Measurements from ENCODE around the gene DQX1. TPM values are rescaled to one million over a fixed set of nuclear protein-coding genes. Genes with fewer than 3 reads are reported as not detected.
A peak's percentile ranks its signal among the peaks of the same experiment; 100 is the strongest.

Gene DQX1
- total and polyA plus RNA-seq, 9 of the 15 experiments (the other 6 are each of a cell fraction or from before 2014, with no cell fraction given): 0.04 to 0.38 (median 0.18) TPM; not detected in 1

DNA sequence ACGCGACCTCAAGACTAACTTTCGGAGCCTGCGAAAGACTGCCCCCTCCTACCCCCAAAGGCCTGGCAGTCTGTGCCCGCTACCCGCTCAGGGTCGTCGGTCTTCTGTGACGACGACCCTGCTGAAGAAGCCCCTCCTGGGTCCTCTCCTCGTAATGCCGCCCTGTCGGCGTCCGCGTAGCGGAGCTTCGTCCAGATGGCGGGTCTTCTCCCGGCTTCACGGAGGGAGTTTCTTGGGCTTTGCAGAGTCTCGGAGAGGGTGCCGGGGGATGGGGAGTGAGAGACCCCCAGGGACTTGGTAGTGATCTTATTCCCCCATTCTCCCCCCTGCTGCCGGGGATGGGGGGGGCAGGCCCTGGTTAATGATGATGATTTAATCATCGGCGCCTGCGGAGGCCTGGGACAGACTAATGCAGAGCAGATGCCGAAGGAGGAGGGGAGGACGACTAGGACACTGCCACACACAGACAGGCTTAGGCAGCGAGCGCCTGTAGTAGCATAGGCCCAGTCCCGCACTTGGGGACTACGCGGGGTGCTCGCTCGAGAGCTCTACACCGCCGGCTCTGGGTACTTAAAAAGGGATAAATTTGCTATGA is 18.0 kb downstream of the DQX1 start (continued):
- TF ChIP-seq KDM4B (IDR thresholded peaks at IDR 0.05; ENCODE audit: borderline replicate concordance in 2 of 2, low read depth in 1 of 2) (no peak), CCAR2 (IDR thresholded peaks at IDR 0.05; ENCODE audit: low read depth, low read length) (no peak), CSDE1 (IDR thresholded peaks at IDR 0.05) (no peak), PRPF4 (IDR thresholded peaks at IDR 0.05; ENCODE audit: insufficient read depth, low read depth, low read length, poor library complexity, severe bottlenecking) (no peak), IFI16 (CRISPR knock-in tag; IDR thresholded peaks at IDR 0.05) (no peak), ZNF174 (CRISPR knock-in tag; IDR thresholded peaks at IDR 0.05) (no peak), BDP1 (IDR thresholded peaks at IDR 0.05; ENCODE audit: insufficient read depth, insufficient read length) (no peak), BHLHE40 (IDR thresholded peaks at IDR 0.05; ENCODE audit: low read length) (no peak), ADNP (tag; IDR thresholded peaks at IDR 0.05) (no peak), SMAD1 (IDR thresholded peaks at IDR 0.05; ENCODE audit: low read depth, low read length, partially characterized antibody) (no peak), KDM5B (IDR thresholded peaks at IDR 0.05; ENCODE audit: insufficient replicate concordance, low read depth, low read length) (no peak), NELFE (IDR thresholded peaks at IDR 0.05; ENCODE audit: insufficient read depth, insufficient read length) (no peak), SETDB1 (IDR thresholded peaks at IDR 0.05; ENCODE audit: low read length) (no peak)
- TF ChIP-seq, protein P1, sequence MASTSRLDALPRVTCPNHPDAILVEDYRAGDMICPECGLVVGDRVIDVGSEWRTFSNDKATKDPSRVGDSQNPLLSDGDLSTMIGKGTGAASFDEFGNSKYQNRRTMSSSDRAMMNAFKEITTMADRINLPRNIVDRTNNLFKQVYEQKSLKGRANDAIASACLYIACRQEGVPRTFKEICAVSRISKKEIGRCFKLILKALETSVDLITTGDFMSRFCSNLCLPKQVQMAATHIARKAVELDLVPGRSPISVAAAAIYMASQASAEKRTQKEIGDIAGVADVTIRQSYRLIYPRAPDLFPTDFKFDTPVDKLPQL (IDR thresholded peaks at IDR 0.05; ENCODE audit: extremely low read depth, insufficient read length): no peak
- TF ChIP-seq, protein P2, sequence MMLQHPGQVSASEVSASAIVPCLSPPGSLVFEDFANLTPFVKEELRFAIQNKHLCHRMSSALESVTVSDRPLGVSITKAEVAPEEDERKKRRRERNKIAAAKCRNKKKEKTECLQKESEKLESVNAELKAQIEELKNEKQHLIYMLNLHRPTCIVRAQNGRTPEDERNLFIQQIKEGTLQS (IDR thresholded peaks at IDR 0.05): no peak
- TF ChIP-seq, protein P2 (CRISPR knock-in tag; conservative IDR thresholded peaks at IDR 0.05): peak; percentile 71; the same call in 1 of the 2 replicates
- TF ChIP-seq, protein P3, sequence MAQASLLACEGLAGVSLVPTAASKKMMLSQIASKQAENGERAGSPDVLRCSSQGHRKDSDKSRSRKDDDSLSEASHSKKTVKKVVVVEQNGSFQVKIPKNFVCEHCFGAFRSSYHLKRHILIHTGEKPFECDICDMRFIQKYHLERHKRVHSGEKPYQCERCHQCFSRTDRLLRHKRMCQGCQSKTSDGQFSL (CRISPR knock-in tag; IDR thresholded peaks at IDR 0.05): peak; percentile 58; the same call in 1 of the 2 replicates
- TF ChIP-seq, protein P3 (tag; IDR thresholded peaks at IDR 0.05): peak in 1 of 2 experiments; percentile 94; a peak in 2 of 4 replicates
- TF ChIP-seq, protein P4, sequence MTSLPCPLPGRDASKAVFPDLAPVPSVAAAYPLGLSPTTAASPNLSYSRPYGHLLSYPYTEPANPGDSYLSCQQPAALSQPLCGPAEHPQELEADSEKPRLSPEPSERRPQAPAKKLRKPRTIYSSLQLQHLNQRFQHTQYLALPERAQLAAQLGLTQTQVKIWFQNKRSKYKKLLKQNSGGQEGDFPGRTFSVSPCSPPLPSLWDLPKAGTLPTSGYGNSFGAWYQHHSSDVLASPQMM (CRISPR knock-in tag; IDR thresholded peaks at IDR 0.05): no peak
- TF ChIP-seq, protein P5, sequence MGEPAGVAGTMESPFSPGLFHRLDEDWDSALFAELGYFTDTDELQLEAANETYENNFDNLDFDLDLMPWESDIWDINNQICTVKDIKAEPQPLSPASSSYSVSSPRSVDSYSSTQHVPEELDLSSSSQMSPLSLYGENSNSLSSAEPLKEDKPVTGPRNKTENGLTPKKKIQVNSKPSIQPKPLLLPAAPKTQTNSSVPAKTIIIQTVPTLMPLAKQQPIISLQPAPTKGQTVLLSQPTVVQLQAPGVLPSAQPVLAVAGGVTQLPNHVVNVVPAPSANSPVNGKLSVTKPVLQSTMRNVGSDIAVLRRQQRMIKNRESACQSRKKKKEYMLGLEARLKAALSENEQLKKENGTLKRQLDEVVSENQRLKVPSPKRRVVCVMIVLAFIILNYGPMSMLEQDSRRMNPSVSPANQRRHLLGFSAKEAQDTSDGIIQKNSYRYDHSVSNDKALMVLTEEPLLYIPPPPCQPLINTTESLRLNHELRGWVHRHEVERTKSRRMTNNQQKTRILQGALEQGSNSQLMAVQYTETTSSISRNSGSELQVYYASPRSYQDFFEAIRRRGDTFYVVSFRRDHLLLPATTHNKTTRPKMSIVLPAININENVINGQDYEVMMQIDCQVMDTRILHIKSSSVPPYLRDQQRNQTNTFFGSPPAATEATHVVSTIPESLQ (CRISPR knock-in tag; IDR thresholded peaks at IDR 0.05): no peak

Data from K562 (cell line).